HEK293T (cell line): Measurements from ENCODE around the gene DMD.

Experiments used
- CTCF ChIA-PET: fragments of 350-600 bp; formaldehyde crosslinking; extraction: SDS; loops from one replicate; lab custom pipeline; 2021; ENCODE audit warnings: antibody characterized with exemption, inconsistent platforms; lab: Yijun Ruan, JAX
- POLR2A ChIA-PET: fragments of 350-600 bp; formaldehyde crosslinking; extraction: SDS; loops from one replicate; lab custom pipeline; 2020; ENCODE audit warnings: antibody characterized with exemption, inconsistent platforms; lab: Yijun Ruan, JAX
- DNase-seq: peaks from one replicate; pipeline ENCODE4 v3.0.0; 2012; ENCODE audit warnings: mixed read lengths; ENCODE audit errors: extremely low spot score
- ARNT ChIP-seq: fragments of 450-650 bp; IDR thresholded peaks from 2 replicates; pipeline ENCODE4 v1.6.1; 2017; ENCODE audit warnings: mild to moderate bottlenecking
- BHLHE40 ChIP-seq: fragments of 450-650 bp; IDR thresholded peaks from 2 replicates; pipeline ENCODE4 v1.6.1; 2016; ENCODE audit warnings: mild to moderate bottlenecking, moderate library complexity, borderline replicate concordance
- CTBP1 ChIP-seq: fragments of 450-650 bp; IDR thresholded peaks from 2 replicates; pipeline ENCODE4 v1.6.1; 2016; ENCODE audit warnings: borderline replicate concordance
- ELF4 ChIP-seq: fragments of 450-650 bp; IDR thresholded peaks from 2 replicates; pipeline ENCODE4 v1.6.1; 2017; ENCODE audit warnings: antibody characterized with exemption
- FOXA1 ChIP-seq: fragments of 450-650 bp; IDR thresholded peaks from 2 replicates; pipeline ENCODE4 v1.6.1; 2016; ENCODE audit warnings: mild to moderate bottlenecking
- FOXK2 ChIP-seq: fragments of 450-650 bp; IDR thresholded peaks from 2 replicates; pipeline ENCODE4 v1.6.1; 2016; ENCODE audit warnings: mild to moderate bottlenecking
- FOXM1 ChIP-seq: fragments of 450-650 bp; IDR thresholded peaks from 2 replicates; pipeline ENCODE4 v1.6.1; 2017; ENCODE audit warnings: mild to moderate bottlenecking, borderline replicate concordance
- HDGF ChIP-seq: fragments of 450-650 bp; IDR thresholded peaks from 2 replicates; pipeline ENCODE4 v1.6.1; 2017; ENCODE audit warnings: antibody characterized with exemption, borderline replicate concordance
- L3MBTL2 ChIP-seq: fragments of 450-650 bp; conservative IDR thresholded peaks from 2 replicates; pipeline ENCODE4 v1.6.1; 2016; ENCODE audit warnings: mild to moderate bottlenecking
- LEF1 ChIP-seq: fragments of 450-650 bp; IDR thresholded peaks from 2 replicates; pipeline ENCODE4 v1.6.1; 2017; ENCODE audit warnings: mild to moderate bottlenecking, borderline replicate concordance
- NFRKB ChIP-seq: fragments of 450-650 bp; IDR thresholded peaks from 2 replicates; pipeline ENCODE4 v1.6.1; 2016; ENCODE audit warnings: mild to moderate bottlenecking, moderate library complexity
- SP1 ChIP-seq: fragments of 450-650 bp; IDR thresholded peaks from 2 replicates; pipeline ENCODE4 v1.6.1; 2017
- SUZ12 ChIP-seq: fragments of 450-650 bp; IDR thresholded peaks from 2 replicates; pipeline ENCODE4 v1.6.1; 2016; ENCODE audit warnings: mild to moderate bottlenecking
- TARDBP ChIP-seq: fragments of 450-650 bp; IDR thresholded peaks from 2 replicates; pipeline ENCODE4 v1.6.1; 2016
- ZNF384 ChIP-seq: fragments of 450-650 bp; IDR thresholded peaks from 2 replicates; pipeline ENCODE4 v1.6.1; 2016
- TF ChIP-seq, protein P1 (sequence below): fragments of 450-650 bp; IDR thresholded peaks from 2 replicates; pipeline ENCODE4 v1.6.1; 2016

The DMD gene

DNA sequence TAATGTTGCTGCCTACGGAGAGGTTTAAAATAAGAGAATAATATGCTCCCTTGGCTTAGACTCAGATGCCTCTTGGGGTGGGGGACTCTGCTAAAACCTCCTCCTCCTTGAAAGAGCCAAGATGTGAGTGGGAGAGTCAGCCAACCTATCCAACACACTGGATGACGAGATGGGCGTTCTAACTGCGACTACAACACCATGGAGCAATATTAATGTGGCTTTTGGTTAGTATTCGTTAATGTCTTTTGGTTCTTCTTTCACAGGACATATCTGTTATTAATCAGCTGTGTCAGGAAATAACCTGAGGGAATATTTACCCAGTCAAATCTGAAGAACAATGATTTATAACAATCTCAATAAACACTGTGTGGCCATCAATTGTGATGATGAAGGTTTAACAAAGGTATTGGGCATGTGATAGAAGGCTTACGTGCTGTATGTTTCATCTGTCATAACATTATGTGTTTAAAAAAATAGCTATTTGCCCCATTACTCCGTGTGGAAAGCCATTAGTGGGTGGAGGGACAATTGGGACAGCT is 1996.0 kb downstream of the DMD start:
- CTCF ChIA-PET: interaction anchor here (0.6 kb wide), 1 partner anchor 491 kb away, joined by 4 read pairs; no protein-coding TSS in a partner anchor
- no peak for TF ChIP-seq SUZ12
- no peak for TF ChIP-seq ZNF384
- no peak for TF ChIP-seq FOXA1
- no peak for TF ChIP-seq ARNT
- no peak for TF ChIP-seq L3MBTL2
- TF ChIP-seq FOXM1: no peak
- no peak for TF ChIP-seq LEF1
- no peak for TF ChIP-seq TARDBP
- DNase-seq: no peak
- POLR2A ChIA-PET: no interaction called here

DNA sequence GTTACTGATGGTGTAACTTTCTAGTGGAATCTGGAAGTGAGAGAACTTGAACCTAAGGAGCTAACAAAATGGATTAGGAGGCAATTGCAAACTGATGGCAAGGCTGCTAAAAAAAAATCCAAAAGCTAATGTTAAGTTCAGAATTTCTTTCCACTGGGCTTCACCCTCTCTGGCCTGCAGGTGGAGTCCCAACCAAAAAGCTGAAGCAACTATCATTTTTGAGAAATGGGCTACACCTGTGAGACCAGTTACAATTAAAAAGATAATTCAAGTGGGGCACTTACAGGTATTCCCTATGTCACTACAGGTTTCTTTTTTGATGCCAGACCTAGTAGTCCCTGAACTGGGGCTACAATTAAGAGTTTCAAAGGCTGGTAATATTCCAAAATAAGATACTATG is 1997.4 kb downstream of the DMD start:
- peak; percentile 25 for DNase-seq
- TF ChIP-seq ARNT (no peak), BHLHE40 (no peak), ELF4 (no peak), LEF1 (no peak), ZNF384 (no peak), NFRKB (no peak), CTBP1 (no peak), FOXM1 (no peak), SP1 (no peak), FOXA1 (no peak)
- TF ChIP-seq, protein P1, sequence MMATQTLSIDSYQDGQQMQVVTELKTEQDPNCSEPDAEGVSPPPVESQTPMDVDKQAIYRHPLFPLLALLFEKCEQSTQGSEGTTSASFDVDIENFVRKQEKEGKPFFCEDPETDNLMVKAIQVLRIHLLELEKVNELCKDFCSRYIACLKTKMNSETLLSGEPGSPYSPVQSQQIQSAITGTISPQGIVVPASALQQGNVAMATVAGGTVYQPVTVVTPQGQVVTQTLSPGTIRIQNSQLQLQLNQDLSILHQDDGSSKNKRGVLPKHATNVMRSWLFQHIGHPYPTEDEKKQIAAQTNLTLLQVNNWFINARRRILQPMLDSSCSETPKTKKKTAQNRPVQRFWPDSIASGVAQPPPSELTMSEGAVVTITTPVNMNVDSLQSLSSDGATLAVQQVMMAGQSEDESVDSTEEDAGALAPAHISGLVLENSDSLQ: no peak
- ChIA-PET POLR2A (no interaction called here), CTCF (interaction anchor here (0.6 to 1.3 kb wide), 5 partner anchors 10 to 209 kb away, joined by 3 to 5 read pairs (median 4); no protein-coding TSS in a partner anchor)

DNA sequence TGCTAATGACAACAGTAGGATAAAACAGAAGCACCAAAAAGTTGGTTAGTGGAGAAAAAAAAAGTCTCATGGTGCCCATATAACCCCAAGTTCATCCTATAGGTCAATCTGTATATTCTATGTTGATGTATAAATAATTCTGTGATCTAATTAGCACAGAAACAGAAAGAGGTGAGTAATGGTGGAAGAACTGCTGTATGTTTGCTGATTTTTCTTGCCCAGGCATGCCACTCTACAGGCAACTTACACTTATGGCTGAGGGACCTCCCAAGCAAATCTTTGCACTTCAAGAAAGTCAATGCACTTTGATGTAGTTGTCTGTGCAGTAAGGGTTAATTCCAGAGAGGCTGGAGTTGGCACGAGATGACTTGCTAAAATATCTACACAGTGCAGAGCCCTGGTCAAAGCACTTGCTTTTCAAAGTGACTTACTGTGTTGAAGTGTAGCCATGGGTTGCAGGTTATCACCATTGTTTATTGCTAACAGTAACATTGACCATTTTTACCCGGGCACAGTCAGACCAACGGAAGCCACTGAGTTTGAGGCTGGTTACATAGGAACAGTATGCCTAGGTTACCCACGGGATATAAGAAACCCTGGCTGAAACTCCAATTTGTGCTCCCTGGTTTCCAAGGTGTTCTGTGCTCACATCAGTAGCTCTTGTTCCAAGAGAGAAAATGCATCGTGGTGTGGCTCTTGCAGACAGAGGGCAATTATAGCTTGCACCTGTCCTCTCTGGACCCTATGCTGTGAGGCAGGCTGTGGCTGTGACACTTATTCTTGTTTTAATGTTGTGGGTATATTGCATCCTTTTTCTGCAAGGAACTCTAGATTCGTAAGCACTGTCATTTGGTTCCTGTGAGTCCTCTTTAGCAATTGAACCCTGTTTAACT is 1998.2 kb downstream of the DMD start:
- DNase-seq: no peak
- ChIA-PET POLR2A (no interaction called here), CTCF (interaction anchor here (0.6 to 1.3 kb wide), 5 partner anchors 10 to 210 kb away, joined by 3 to 5 read pairs (median 4); no protein-coding TSS in a partner anchor)
- TF ChIP-seq ZNF384 (no peak), SP1 (no peak), FOXK2 (no peak), L3MBTL2 (no peak), ELF4 (no peak), HDGF (no peak), LEF1 (no peak)

DNA sequence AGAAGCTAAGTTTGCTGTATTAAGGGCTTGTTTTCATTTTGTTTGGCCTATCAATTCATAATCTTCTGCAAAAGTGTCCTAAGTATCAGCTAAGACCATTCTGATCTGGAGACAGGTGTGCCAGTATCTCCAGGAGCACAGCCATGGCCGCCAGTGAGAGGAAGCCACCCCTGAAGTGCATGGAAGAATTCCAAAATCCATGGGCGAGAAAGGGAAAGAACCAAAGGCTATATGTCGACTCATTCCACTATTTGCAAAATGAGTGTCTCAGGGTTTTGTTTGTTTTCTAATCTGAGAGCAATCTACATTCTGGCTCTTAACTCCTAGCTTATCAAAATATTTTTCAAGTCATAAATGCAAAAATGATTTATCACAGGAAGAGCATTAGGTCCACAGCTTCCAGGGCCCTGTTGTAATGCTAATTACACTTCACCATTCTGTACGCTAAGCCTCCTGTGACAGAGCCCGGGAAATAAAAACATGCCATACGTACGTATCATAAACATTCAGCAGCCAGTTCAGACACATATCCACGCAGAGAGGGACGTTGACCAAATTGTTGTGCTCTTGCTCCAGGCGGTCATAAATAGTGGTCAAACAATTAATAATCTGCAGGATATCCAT is 2002.2 kb downstream of the DMD start:
- ChIA-PET POLR2A (interaction anchor here (0.7 kb wide), 1 partner anchor 166 kb away, joined by 3 read pairs; no protein-coding TSS in a partner anchor), CTCF (no interaction called here)
- TF ChIP-seq FOXK2: no peak
- TF ChIP-seq FOXA1: no peak
- TF ChIP-seq, protein P1: peak; percentile 46
- TF ChIP-seq ARNT: no peak
- peak; percentile 35 for DNase-seq

DNA sequence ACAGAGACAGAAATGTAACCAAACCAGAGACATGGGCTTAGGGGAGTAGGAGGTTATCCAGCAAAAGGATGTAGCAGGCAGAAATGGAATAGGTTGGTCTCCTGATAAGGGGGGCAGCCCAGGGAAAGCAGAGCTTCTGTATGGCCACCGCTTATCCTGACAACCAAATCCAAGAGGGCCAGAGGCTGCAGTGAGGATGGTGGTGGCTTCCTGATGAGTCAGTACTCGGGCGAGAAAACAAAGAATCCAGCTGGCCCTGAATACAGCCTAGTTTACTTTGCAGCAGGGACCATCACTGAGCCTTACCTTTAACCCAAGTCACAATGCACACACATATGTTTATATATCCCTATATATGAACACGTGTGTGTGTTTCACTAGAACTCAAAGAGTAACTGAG is 2009.8 kb downstream of the DMD start:
- CTCF ChIA-PET: interaction anchor here (0.7 kb wide), 1 partner anchor 158 kb away, joined by 4 read pairs; no protein-coding TSS in a partner anchor
- no peak for TF ChIP-seq SP1
- no peak for TF ChIP-seq BHLHE40
- no peak for TF ChIP-seq TARDBP
- no peak for TF ChIP-seq L3MBTL2
- no peak for TF ChIP-seq ZNF384
- TF ChIP-seq SUZ12: no peak
- no peak for TF ChIP-seq LEF1
- TF ChIP-seq, protein P1: no peak
- TF ChIP-seq FOXA1: no peak
- no peak for TF ChIP-seq FOXK2
- no peak for TF ChIP-seq ELF4
- TF ChIP-seq ARNT: no peak
- TF ChIP-seq CTBP1: no peak
- DNase-seq: no peak
- POLR2A ChIA-PET: no interaction called here

DNA sequence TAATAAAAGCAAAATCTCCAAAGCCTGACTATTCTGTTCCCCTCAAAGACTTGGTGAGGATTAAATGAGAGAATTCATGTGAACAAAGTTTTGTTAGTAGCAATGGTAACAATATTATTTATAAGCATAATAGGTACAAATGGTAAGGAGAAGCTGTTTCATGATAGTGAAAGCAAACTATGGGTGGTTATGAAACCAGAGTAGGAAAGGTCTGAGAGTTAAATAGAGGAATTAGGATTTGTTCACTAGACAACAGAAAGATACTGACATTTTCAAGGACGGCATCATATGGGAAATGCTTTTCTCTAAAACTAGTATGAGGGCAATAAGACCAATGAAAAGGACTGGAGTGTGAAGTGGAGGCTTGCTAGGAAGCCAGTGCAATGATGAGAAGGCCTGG is 2010.9 kb downstream of the DMD start:
- no peak for TF ChIP-seq ELF4
- no peak for TF ChIP-seq FOXK2
- no peak for DNase-seq
- CTCF ChIA-PET: no interaction called here
- POLR2A ChIA-PET: no interaction called here
